Measurements from ENCODE around the gene HLA-E. TPM values are rescaled to one million over a fixed set of nuclear protein-coding genes. Genes with fewer than 3 reads are reported as not detected.
"Not testable (repeated sequence)": the region's sequence is repeated elsewhere in the genome, so short reads cannot be mapped to it uniquely, and the experiment has no call there.

Gene HLA-E
- total RNA-seq, 6 donors from 2014 or later, result 553 to 1,296 (median 975) TPM

- TF ChIP-seq POLR2AphosphoS5 (IDR thresholded peaks at IDR 0.05), result no peak
- no peak for TF ChIP-seq EP300 (IDR thresholded peaks at IDR 0.05)
- no peak for TF ChIP-seq POLR2A (IDR thresholded peaks at IDR 0.05)
- no peak for TF ChIP-seq CTCF (IDR thresholded peaks at IDR 0.05)
- no peak overlapping the region for H3K4me3 ChIP-seq
- peaks cover 21 to 31% (median 29%) of the 10 kb centered on the region in 4 donors for H3K4me1 ChIP-seq
- H3K36me3 ChIP-seq, result no peaks in the 10 kb centered on the region
- ATAC-seq (ENCODE audit: low FRiP score in 2 of 2), result no peak
- H3K27me3 ChIP-seq, result no peaks in the 10 kb centered on the region
- H3K9me3 ChIP-seq, result no peaks in the 10 kb centered on the region
- DNase-seq, result no peak
- WGBS, 2 donors, result 63 to 71% methylated on average over 5 of the region's 5 CpGs
- peak overlapping the region in 2 of 4 donors; percentile 42 to 81 for H3K27ac ChIP-seq
Observed at GRCh38 chr6:30511169-30511546, 21.8 kb downstream of the HLA-E start.

GRCh38 chr6:30513451-30513850 lies 24.1 kb downstream of the HLA-E start:
- WGBS, 2 donors, result 95 to 96% methylated on average over 2 of the region's 2 CpGs
- DNase-seq, result no peak
- TF ChIP-seq EP300 (IDR thresholded peaks at IDR 0.05), result no peak
- no peak for TF ChIP-seq POLR2A (IDR thresholded peaks at IDR 0.05)
- Histone ChIP-seq H3K4me1 (peaks cover 27 to 40% (median 40%) of the 10 kb centered on the region in 4 donors), H3K27me3 (no peaks in the 10 kb centered on the region), H3K36me3 (no peaks in the 10 kb centered on the region), H3K4me3 (no peak overlapping the region), H3K27ac (no peak overlapping the region), H3K9me3 (no peaks in the 10 kb centered on the region)
- no peak for ATAC-seq (ENCODE audit: low FRiP score in 2 of 2)

- no peak for DNase-seq
- no peak for TF ChIP-seq CTCF (IDR thresholded peaks at IDR 0.05)
- no peak for TF ChIP-seq POLR2AphosphoS5 (IDR thresholded peaks at IDR 0.05)
- no peak for TF ChIP-seq POLR2A (IDR thresholded peaks at IDR 0.05)
- no peak for TF ChIP-seq EP300 (IDR thresholded peaks at IDR 0.05)
- Histone ChIP-seq H3K4me1 (peaks cover 19 to 32% (median 27%) of the 10 kb centered on the region in 4 donors), H3K27ac (peak overlapping the region; percentile 94 to 98 (median 96)), H3K36me3 (no peaks in the 10 kb centered on the region), H3K4me3 (peak overlapping the region in 1 of 4 donors; percentile 48), H3K27me3 (no peaks in the 10 kb centered on the region), H3K9me3 (no peaks in the 10 kb centered on the region)
- 58 to 60% methylated on average over 4 of the region's 4 CpGs for WGBS, 2 donors
- ATAC-seq (ENCODE audit: low FRiP score in 2 of 2), result no peak
Observed at GRCh38 chr6:30515106-30515505, 25.8 kb downstream of the HLA-E start.

GRCh38 chr6:30515944-30516753 lies 26.8 kb downstream of the HLA-E start:
- Histone ChIP-seq H3K27me3 (no peaks in the 10 kb centered on the region), H3K27ac (peak overlapping the region; percentile 94 to 98 (median 96)), H3K9me3 (no peaks in the 10 kb centered on the region), H3K4me3 (peak overlapping the region; percentile 7 to 48 (median 40)), H3K36me3 (no peaks in the 10 kb centered on the region), H3K4me1 (peaks cover 28 to 35% (median 31%) of the 10 kb centered on the region in 4 donors)
- TF ChIP-seq EP300 (IDR thresholded peaks at IDR 0.05), result peak; percentile 54 to 95 (median 81)
- TF ChIP-seq POLR2AphosphoS5 (IDR thresholded peaks at IDR 0.05), result peak; percentile 86 to 97
- TF ChIP-seq CTCF (IDR thresholded peaks at IDR 0.05), result no peak
- peak in 3 of 4 donors; percentile 44 to 80 (median 51) for TF ChIP-seq POLR2A (IDR thresholded peaks at IDR 0.05)
- peak; percentile 97 for ATAC-seq (ENCODE audit: low FRiP score in 2 of 2)
- peak; percentile 89 to 96 for DNase-seq
- 1 to 2% methylated on average over 30 to 33 of the region's 33 CpGs for WGBS, 2 donors

GRCh38 chr6:30516754-30517076 lies 27.4 kb downstream of the HLA-E start:
- not testable (repeated sequence) for H3K36me3 ChIP-seq; H3K27me3 ChIP-seq; H3K9me3 ChIP-seq; ATAC-seq (ENCODE audit: low FRiP score in 2 of 2); DNase-seq
- H3K4me1 ChIP-seq, result peaks cover 30 to 35% (median 32%) of the 10 kb centered on the region in 4 donors
- 37 to 41% methylated on average over 9 of the region's 9 CpGs for WGBS, 2 donors
- peak overlapping the region in 3 of 4 donors; percentile 33 to 48 (median 46) for H3K4me3 ChIP-seq
- H3K27ac ChIP-seq, result peak overlapping the region; percentile 94 to 98 (median 96)

GRCh38 chr6:30517767-30518504 lies 28.6 kb downstream of the HLA-E start:
- not testable (repeated sequence) for H3K36me3 ChIP-seq; H3K27me3 ChIP-seq; H3K9me3 ChIP-seq; ATAC-seq (ENCODE audit: low FRiP score in 2 of 2); H3K4me3 ChIP-seq
- Histone ChIP-seq H3K4me1 (peaks cover 30 to 36% (median 32%) of the 10 kb centered on the region in 4 donors), H3K27ac (peak overlapping the region in 3 of 4 donors; percentile 94 to 98 (median 96))
- DNase-seq, result peak in 1 of 2 donors; percentile 74
- 92 to 98% methylated on average over 12 to 20 of the region's 21 CpGs for WGBS, 2 donors

GRCh38 chr6:30518505-30519145 lies 29.3 kb downstream of the HLA-E start:
- H3K27me3 ChIP-seq, result not testable (repeated sequence)
- peaks cover 30 to 36% (median 32%) of the 10 kb centered on the region in 4 donors for H3K4me1 ChIP-seq
- WGBS, 2 donors, result 73 to 75% methylated on average over 19 of the region's 19 CpGs

More at GRCh38 chr6:30518505-30519145, 29.3 kb downstream of the HLA-E start:
- peak overlapping the region in 2 of 4 donors; percentile 94 to 98 for H3K27ac ChIP-seq
- DNase-seq; H3K4me3 ChIP-seq; ATAC-seq (ENCODE audit: low FRiP score in 2 of 2); H3K9me3 ChIP-seq; H3K36me3 ChIP-seq: not testable (repeated sequence)

Data from upper lobe of left lung (tissue), 6 donors.